SK-N-SH (cell line): ENCODE results near the gene IPO4.

ENCODE experiments used
- EP300 ChIP-seq, 2 experiments: IDR thresholded peaks; 2 replicates each; pipeline versions ENCODE4 v1.4.0 to v1.6.1; 2012; ENCODE audit warnings: borderline replicate concordance in 1 of 2, low read depth in 1 of 2, low read length in 1 of 2
- FOXM1 ChIP-seq: IDR thresholded peaks from 2 replicates; pipeline ENCODE4 v1.4.0; 2012; ENCODE audit warnings: low read depth, mild to moderate bottlenecking
- POLR2AphosphoS5 ChIP-seq: IDR thresholded peaks from 2 replicates; pipeline ENCODE4 v1.6.1; 2012; ENCODE audit warnings: low read depth, low read length
- RFX5 ChIP-seq: IDR thresholded peaks from 2 replicates; pipeline ENCODE4 v1.6.1; 2012; ENCODE audit warnings: mild to moderate bottlenecking, improper control_type of control experiment, low read length
- TCF12 ChIP-seq: IDR thresholded peaks from 2 replicates; pipeline ENCODE4 v1.4.0; 2012
- TEAD4 ChIP-seq: IDR thresholded peaks from 2 replicates; pipeline ENCODE4 v1.4.0; 2012; ENCODE audit warnings: mild to moderate bottlenecking, borderline replicate concordance; ENCODE audit not compliant: insufficient read depth
- USF2 ChIP-seq: fragments of 150-350 bp; IDR thresholded peaks from 2 replicates; pipeline ENCODE4 v1.6.1; 2017; ENCODE audit warnings: antibody characterized with exemption, low read length, low read depth, borderline replicate concordance
- YY1 ChIP-seq: IDR thresholded peaks from 2 replicates; pipeline ENCODE4 v1.4.0; 2012; ENCODE audit warnings: low read depth, mild to moderate bottlenecking
- ZBTB33 ChIP-seq: IDR thresholded peaks from 2 replicates; pipeline ENCODE4 v1.4.0; 2012; ENCODE audit warnings: low read depth, borderline replicate concordance
- TF ChIP-seq, protein P1 (sequence below): fragments of 200-600 bp; sonication (generic); IDR thresholded peaks from 2 replicates; pipeline ENCODE4 v1.6.1; 2017; ENCODE audit warnings: antibody characterized with exemption, mild to moderate bottlenecking, moderate library complexity
- TF ChIP-seq, protein P2 (sequence below): IDR thresholded peaks from 2 replicates; pipeline ENCODE4 v1.4.0; 2012; ENCODE audit warnings: low read depth, borderline replicate concordance
- TF ChIP-seq, protein P3 (sequence below): IDR thresholded peaks from 2 replicates; pipeline ENCODE4; 2012

GRCh38 chr14:24237463-24237955 lies 48.9 kb upstream of the IPO4 start:
- TF ChIP-seq, protein P1, sequence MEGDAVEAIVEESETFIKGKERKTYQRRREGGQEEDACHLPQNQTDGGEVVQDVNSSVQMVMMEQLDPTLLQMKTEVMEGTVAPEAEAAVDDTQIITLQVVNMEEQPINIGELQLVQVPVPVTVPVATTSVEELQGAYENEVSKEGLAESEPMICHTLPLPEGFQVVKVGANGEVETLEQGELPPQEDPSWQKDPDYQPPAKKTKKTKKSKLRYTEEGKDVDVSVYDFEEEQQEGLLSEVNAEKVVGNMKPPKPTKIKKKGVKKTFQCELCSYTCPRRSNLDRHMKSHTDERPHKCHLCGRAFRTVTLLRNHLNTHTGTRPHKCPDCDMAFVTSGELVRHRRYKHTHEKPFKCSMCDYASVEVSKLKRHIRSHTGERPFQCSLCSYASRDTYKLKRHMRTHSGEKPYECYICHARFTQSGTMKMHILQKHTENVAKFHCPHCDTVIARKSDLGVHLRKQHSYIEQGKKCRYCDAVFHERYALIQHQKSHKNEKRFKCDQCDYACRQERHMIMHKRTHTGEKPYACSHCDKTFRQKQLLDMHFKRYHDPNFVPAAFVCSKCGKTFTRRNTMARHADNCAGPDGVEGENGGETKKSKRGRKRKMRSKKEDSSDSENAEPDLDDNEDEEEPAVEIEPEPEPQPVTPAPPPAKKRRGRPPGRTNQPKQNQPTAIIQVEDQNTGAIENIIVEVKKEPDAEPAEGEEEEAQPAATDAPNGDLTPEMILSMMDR = no peak
- no peak for TF ChIP-seq YY1
- TF ChIP-seq, protein P2, sequence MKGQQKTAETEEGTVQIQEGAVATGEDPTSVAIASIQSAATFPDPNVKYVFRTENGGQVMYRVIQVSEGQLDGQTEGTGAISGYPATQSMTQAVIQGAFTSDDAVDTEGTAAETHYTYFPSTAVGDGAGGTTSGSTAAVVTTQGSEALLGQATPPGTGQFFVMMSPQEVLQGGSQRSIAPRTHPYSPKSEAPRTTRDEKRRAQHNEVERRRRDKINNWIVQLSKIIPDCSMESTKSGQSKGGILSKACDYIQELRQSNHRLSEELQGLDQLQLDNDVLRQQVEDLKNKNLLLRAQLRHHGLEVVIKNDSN = no peak
- TF ChIP-seq EP300 (IDR thresholded peaks at IDR 0.05; ENCODE audit: borderline replicate concordance in 1 of 2, low read depth in 1 of 2, low read length in 1 of 2) = no peak
- TF ChIP-seq USF2 = no peak
- TF ChIP-seq POLR2AphosphoS5 = no peak
- no peak for TF ChIP-seq TCF12
- no peak for TF ChIP-seq FOXM1
- TF ChIP-seq, protein P3, sequence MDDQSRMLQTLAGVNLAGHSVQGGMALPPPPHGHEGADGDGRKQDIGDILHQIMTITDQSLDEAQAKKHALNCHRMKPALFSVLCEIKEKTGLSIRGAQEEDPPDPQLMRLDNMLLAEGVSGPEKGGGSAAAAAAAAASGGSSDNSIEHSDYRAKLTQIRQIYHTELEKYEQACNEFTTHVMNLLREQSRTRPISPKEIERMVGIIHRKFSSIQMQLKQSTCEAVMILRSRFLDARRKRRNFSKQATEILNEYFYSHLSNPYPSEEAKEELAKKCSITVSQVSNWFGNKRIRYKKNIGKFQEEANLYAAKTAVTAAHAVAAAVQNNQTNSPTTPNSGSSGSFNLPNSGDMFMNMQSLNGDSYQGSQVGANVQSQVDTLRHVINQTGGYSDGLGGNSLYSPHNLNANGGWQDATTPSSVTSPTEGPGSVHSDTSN = no peak
- no peak for TF ChIP-seq RFX5
- TF ChIP-seq TEAD4 = no peak
- no peak for TF ChIP-seq ZBTB33
